GM21447 (cell line): ENCODE measurements around the gene RNF44.
A peak's percentile ranks its signal among the peaks of the same experiment; 100 is the strongest.

Experiments
- ATAC-seq: cut with Tn5 transposase; IDR thresholded peaks from one replicate; pipeline ENCODE4 v1.9.1; 2021; ENCODE audit not compliant: unreplicated experiment

Gene RNF44

GRCh38 chr5:176535664-176536131, 1.5 kb downstream of the RNF44 start:
- ATAC-seq = no peak

GRCh38 chr5:176535101-176535663, 2.0 kb downstream of the RNF44 start:
- ATAC-seq = peak; percentile 15

- no peak for ATAC-seq
These were observed 2.6 kb downstream of the RNF44 start for GRCh38 chr5:176534640-176535039.

- ATAC-seq = no peak
These were observed 3.1 kb downstream of the RNF44 start for GRCh38 chr5:176533894-176534611.

- ATAC-seq = no peak
These were observed 3.8 kb downstream of the RNF44 start for GRCh38 chr5:176533390-176533789.

GRCh38 chr5:176532795-176533194, 4.4 kb downstream of the RNF44 start:
- no peak for ATAC-seq

GRCh38 chr5:176531902-176532493, 5.2 kb downstream of the RNF44 start:
- no peak for ATAC-seq

GRCh38 chr5:176530983-176531901, 6.0 kb downstream of the RNF44 start:
- ATAC-seq = no peak

GRCh38 chr5:176530393-176530982, 6.7 kb downstream of the RNF44 start:
- no peak for ATAC-seq

- ATAC-seq = peak; percentile 41
These were observed 7.5 kb downstream of the RNF44 start for GRCh38 chr5:176529741-176530141.

- no peak for ATAC-seq
These were observed 8.0 kb downstream of the RNF44 start for GRCh38 chr5:176529116-176529740.

GRCh38 chr5:176528761-176529115, 8.5 kb downstream of the RNF44 start:
- ATAC-seq = no peak

GRCh38 chr5:176528301-176528700, 8.9 kb downstream of the RNF44 start:
- ATAC-seq = no peak

- ATAC-seq = no peak
These were observed 9.7 kb downstream of the RNF44 start for GRCh38 chr5:176527246-176528222.

- ATAC-seq = no peak
These were observed 10.7 kb downstream of the RNF44 start for GRCh38 chr5:176526462-176526861.

GRCh38 chr5:176525677-176526076, 11.5 kb downstream of the RNF44 start:
- ATAC-seq = no peak

- ATAC-seq = no peak
These were observed 12.2 kb downstream of the RNF44 start for GRCh38 chr5:176524987-176525386.

- ATAC-seq = no peak
These were observed 13.1 kb downstream of the RNF44 start for GRCh38 chr5:176524138-176524537.

GRCh38 chr5:176521699-176522263, 15.4 kb downstream of the RNF44 start:
- ATAC-seq = no peak
